Pulmonary artery endothelial cell (primary cell): ENCODE measurements around the gene AGR3. TPM values are rescaled to one million over a fixed set of nuclear protein-coding genes. Genes with fewer than 3 reads are reported as not detected.

Experiments
- DNase-seq: peaks from one replicate; pipeline ENCODE4 v3.0.0-alpha.2; 2011; ENCODE audit warnings: low read depth, low spot score
- total RNA-seq: library from RNA; depleted of rRNA; stranded (reverse); fragments of >200 nt; gene quantifications from 2 replicates; pipeline ENCODE4 v1.2.3, GENCODE V29; 2014

Gene AGR3
- total RNA-seq = not detected in 2 replicates

DNA sequence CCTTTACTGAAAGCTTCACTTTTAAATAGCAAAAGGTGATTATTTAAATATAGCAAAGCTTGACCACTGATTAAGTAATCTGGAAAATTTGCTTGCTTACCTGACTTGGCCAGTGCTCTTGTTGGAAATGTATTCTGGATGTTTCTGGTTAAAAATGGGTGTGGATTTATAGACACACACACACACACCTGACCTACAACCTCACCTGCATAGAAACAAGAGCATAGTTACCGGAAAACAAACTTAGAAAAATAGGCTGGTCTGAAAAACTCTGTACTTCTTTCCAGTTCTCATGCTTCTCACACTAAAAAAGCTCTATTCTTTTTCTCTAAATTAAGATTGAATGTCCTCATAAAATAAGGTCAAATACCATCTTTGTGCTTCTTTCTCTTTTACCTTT is at the start of gene AGR3:
Gene AGR3, minus strand, starts transcription at position 140 of the 400 bp plus-strand sequence. CDS start 3,365 bp downstream, outside the sequence.
- DNase-seq = no peak

DNA sequence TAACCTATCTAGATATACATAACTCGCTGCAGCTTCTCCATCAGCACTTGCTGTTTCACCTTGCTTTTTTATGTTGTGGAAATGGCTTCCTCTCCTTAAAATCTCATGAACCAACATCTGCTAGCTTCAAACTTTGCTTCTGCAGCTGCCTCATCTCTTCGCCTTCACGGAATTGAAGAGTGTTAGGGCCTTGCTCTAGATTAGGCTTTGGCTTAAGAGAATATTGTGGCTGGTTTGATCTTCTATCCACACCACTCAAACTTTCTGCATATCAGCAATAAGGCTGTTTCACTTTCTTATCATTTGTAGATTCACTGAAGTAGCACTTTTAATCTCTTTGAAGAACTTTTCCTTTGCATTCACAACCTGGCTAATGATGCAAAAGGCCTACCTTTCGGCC is 49.2 kb upstream of the AGR3 start:
- no peak for DNase-seq

DNA sequence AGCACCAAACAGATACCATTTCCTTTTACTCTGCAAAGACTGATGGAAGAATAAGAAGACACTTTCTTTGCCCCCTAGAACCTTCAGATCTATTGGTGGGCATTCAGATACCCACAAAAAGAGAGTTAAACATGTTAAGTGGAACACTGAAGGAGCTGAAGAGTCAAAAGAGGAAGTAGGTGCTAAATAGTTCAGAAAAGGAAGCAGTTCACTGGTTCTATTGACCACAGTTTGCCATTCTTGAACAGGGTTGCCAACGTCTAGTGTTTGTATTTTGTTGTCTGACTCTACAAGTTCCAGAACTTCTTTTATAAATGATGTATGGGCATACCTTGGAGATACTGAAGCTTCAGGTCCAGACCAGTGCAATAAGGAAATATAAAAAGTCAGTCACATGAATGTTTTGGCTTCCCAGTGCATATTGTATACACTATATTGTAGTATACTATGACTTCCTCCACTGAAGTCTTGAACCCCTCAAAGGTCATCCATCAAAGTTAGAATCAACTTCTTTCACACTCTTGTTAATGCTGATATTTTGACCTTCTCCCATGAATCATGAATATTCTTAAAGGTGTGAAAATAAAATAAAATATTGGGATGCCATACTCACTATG is 47.5 kb upstream of the AGR3 start:
- DNase-seq = no peak

DNA sequence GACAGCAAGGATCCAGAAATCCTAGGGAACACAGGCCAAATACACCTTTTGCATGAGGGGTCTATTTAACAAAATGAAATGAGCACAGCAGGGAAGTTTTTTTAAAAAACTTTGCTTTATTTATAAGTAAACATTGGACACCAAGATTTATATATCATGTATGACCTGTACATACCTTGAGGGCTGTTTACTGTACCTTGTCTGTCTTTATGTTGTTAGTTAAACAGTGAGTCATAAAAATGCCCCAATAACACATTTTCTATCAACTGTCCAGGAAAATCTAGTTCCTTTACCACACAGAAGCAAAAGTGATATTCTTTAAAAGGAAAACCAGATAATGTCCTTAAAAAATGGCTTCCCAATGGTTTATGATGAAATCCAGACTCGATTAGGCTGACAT is 45.1 kb upstream of the AGR3 start:
- no peak for DNase-seq

DNA sequence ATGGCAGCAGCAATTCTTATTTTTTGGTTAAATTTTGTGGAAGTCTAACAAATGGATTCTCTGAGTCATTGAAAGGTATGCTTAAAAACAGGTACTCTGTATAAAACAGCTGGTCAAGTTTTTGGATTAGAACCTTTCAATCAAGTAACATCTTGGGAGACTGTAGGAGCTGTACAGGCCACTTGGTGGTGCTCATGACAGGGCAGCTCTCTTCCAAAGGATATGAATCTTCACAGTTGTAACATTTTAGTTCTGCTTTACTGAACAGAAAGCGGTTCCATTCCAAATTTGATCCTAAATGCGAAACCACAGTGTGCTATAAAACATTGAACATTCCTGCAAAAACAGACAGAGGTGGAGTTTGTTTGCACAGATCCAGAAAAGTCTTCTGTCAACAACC is 44.5 kb upstream of the AGR3 start:
- peak; percentile 7 for DNase-seq

DNA sequence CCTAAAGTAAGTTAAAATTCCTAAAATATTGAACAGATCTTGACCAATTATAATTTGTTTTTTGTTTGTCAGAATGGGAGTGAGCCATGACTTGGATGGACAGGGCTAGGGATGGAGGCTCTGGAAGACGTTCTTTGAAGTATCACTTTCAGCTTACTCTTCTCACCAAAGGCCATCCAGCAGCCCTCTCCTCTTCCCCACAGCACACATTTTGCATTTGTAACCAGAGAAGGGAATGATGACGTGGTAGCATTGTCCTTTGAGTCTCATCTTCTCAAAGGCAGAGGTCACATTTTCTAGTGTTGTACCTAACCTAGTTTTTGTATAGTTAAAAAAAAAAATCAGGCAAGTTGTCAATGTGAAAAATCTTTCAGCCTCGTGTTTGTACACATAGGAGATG is 43.8 kb upstream of the AGR3 start:
- no peak for DNase-seq

DNA sequence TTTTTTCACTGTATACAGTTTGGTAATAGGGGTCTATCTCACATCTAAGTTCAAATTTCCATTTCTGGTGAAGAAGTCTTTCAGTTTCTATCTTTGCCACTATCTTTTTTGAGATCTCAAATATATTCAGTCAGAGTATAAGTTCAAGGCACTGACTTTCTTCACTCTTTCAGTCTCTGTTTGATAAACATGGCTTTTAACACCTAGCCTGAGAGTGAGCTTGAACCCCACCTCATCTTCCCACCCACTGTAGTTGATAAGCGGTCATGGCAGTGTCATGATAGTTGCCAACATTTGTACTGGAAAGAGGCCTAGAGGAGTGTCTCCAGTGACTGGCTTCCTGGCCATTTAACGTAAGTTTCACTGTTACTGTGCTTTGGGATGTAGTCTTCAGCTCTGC is 41.2 kb upstream of the AGR3 start:
- no peak for DNase-seq

DNA sequence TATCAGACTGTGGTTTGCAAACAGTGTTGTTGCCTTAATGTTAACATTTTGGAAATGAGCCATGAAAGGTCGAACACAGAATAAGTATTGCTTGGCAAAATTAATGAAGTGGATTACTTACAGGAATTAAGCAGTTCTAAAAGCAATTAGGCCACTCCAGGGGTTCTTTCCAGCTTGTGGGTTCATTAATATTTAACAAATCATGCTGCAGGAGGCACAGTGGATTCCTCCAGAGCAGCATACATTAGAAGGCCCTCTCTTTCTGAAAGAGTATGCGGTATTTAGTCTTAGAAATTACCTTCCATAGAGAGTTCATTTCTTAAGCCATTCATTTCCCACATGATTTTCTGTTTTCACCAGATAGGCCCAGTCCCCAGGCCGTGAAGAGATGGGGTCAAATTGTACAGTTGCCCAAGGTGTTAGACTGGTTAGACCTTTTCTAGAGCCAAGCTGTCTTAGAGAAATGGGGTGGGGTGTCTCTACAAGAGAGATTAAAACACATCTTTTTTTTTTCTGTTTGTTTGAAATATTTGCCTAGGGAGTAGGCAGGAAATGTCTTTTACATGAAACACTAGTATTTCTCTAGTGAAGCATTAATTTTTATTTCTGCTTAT is 40.0 kb upstream of the AGR3 start:
- no peak for DNase-seq

DNA sequence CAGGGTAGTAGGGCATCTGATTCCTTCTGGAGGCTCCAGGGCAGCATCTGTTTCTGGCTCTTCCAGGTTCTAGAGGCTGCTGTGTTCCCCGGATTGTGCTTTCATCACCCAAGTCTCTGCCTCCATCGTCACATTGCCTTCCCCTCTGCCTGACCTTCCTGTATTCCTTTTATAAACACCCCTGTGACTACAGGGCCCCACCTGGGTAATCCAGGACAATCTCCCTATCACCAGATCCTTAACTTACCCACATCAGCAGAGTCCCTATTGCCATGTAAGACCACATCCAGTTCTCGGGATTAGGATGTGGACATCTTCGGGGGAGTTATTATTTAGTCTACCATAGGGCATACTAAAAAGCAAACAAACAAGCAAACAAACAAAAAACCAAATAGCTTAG is 39.4 kb upstream of the AGR3 start:
- no peak for DNase-seq

DNA sequence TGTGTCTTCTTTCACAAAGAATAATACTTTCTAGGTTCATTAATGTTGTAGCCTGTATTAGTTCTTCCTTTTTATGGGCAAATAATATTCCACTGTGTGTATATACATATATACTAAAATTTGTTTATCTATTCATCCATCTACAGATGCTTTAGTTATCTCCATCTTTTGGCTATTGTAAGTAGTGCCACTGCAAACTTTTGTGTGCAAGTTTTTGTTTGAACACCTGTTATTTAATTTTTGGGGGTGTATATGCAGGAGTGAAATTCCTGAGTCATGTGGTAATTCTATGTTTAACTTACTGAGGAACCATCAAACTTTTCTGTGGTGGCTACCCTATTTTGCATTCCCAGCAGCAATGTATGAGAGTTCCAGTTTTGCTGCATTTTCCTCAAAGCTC is 37.7 kb upstream of the AGR3 start:
- no peak for DNase-seq

DNA sequence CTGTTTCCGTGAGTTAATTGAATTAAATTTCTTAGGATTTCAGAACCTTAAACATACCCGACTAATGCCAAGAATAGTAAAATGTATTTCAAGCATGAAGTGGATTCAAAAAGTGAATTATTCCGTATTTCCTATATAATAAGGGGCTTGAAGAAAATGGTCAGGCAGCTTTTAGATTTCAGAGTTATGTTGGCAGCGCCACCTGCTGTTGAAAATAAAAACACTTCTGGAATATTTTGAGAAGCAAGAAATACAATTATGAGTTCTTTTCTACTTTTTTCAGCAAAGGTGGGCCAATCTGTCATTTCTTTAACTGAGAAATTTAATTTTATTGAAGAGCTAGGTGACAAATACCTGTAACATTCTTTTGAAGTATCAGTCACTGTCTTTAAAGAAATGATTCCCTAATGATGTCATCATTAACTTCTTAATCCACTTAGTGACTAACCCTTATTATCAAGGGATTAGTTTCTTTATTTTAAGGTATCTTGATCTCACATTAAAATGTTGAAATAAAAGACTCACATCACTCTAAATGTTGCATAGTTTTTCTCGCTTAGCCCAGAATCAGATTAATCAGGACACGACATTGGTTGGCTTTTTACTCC is 36.6 kb upstream of the AGR3 start:
- no peak for DNase-seq

DNA sequence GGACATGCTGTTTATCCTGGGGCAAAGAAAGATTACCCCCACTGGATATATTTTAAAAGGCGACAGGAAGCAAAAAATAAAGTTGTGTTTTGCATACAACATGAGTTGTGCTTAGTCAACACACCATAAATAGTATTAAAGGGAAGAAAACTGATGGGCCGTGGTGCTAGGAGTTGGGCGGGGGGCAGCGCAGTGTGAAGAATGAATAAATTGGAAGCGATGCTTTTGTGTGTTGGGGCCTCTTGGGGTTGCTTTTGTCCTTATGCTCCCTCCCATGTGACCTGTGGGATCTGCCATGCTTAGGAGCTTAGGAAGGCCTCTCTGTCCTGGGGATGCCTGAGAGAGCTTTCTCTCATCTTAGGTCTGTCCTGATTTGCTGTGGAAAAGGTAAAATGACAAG is 35.0 kb upstream of the AGR3 start:
- DNase-seq = no peak

DNA sequence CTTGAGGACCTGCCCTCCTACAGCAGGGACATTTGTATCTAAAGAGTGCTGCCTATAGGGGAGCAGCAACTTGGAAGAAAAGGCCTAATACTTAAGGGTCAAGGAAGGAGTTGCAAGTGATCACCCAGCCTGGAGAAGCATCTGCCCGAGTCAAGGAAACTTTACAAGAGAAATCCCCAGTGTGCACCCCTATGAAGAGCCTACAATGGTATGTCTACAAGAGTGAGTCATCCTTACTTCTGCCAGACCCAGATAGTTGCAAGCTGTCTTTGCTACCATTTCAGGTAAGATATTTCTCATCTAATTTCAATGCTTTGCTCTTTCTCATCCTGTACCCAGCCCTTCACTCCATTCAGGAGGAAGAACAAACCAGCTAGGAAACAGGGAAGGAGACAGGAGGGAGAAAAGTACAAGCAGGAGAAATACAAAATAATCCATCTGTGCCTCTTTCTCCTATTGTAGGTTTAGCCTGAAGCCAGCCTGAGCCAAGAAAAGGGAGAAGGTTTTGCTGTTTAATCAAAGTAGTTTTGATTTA is 34.4 kb upstream of the AGR3 start:
- no peak for DNase-seq

DNA sequence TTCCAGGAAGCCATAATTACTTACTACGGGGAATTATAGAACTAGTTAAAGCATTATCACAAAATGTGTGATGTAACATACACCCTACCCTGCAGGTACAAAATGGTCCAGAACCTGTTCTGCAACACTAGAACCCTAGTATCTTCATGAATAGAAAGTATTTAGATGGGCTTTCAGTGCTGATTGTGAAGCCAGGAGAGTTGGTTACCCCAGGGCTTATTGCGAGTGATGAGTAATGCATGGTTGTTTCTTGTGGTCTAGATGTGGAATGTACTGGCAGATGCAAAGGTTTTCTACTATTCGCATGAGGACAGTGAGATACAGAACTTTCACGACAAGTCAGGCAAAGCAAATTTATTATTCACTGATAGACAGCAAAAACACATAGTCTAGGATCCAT is 33.6 kb upstream of the AGR3 start:
- no peak for DNase-seq

DNA sequence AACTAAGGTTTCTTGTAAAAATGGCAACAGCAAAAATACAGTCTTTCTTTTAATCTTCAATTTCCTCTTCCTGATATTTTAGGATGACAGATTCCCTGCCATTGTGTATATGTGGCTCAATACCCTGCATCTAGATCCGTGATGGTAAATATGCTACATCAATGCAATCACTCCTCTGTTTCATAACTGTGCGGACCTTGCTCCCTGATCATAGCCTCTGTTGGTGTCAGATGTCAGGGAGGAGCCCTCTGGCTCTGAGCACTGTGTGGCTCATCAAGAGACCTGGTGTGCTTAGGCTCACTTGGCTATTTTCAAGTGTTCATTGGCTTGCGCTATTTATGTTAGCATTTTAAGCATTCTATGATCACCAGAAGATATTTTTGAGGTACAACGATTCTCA is 33.0 kb upstream of the AGR3 start:
- DNase-seq = no peak

DNA sequence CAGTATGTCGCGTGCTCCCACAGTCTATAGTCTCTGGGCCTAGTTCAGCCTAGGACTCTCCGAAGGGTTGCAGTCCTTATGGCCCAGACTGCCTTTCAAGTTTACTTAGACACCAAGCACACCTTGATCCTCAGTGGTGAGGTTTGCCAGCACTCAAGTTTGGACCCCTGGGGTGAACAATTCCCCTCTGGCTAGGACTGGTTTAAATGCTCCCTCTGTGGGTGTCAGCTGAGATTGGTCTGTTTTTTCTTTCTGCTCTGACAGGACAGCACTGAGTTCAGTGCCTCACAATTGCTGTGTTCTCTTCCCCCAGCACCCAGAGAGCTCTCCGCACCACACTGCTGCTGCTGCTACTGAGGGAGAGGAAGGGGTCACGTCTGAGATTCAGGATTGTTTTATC is 31.9 kb upstream of the AGR3 start:
- no peak for DNase-seq

DNA sequence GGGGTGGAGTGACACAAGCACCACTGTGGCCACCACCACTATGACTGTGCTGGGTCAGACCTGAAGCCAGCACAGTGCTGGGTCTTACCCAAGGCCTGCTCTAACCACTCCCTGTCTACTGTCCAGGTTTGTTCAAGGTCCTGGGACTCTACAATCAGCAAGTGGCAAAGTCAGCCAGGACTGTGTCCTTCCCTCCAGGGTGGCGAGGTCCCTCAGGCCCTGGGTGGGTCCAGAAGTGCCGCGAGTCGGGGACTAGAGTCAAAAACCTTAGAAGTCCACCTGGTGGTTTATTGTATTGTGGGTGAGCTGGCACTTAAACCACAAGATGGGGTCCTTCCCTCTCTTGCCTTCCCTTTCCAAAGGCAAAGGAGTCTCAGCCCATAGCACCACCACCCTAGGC is 30.8 kb upstream of the AGR3 start:
- no peak for DNase-seq

DNA sequence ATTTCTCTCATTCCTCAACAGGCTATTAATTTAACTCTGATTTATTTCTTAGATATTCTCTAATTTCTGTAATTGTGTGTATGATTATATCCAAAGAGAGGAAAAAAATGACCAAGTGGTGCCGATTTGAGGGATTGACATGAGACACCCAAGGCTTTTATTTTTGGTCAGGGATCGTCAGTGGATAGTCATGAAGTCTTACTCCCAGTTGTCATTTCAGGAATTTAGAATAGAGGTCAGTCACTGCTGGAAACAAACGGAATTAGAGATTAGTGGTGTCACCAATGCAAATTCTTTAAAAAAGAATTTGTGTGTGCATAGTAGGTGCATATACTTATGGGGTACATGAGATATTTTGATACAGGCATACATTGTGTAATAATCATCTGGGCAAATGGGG is 26.8 kb upstream of the AGR3 start:
- no peak for DNase-seq

DNA sequence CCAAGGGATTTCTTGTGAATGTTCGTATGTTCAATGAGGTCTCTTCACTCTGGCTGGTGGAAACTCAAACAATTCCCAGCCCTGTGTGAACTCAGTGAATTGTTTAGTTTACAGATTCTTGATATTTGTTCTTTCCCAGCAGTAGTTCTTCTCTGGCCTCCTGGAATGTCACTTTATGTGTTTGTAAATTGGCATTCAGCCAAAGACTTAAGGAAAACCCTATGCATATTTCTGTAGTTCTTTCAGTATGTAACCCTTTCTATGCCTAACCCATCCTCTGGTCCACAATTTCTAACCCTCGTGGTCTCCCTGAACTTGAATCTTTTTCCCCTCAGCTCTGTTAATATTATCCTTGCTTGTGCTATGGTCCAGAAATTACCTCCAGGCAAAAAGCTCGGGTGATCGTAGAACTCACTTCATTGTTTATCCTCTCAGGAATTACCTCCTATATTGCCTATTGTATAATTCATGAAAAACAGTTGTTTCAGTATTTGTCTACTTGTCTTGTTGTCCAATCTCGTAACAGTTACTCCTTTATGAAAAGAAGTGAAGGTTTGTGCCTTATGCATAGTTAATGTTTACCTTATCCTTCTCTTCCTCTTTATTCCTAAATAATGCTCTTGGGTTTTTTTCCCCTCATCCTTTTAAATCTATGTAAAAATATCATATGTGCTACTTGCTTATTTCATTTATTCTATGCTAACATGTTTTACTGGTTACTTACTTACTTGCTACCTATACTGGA is 23.7 kb upstream of the AGR3 start:
- DNase-seq = no peak

DNA sequence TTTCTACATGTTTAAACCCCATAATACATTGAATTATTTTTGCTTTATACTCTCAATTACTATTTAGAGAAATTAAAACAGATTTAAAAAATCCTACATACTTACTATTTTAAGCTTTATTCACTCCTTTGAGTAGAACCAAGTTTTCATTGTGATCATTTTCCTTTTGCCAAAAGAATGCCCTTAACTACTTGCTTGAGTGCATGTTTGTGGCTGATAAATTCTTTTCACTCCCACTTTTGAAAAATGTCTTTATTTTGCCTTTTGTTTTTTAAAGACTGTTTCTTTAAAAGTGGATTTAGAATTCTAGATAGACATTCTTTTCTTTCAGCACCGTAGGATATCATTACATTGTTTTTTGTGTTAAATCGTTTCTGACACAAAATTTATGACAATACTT is 22.3 kb upstream of the AGR3 start:
- DNase-seq = no peak

DNA sequence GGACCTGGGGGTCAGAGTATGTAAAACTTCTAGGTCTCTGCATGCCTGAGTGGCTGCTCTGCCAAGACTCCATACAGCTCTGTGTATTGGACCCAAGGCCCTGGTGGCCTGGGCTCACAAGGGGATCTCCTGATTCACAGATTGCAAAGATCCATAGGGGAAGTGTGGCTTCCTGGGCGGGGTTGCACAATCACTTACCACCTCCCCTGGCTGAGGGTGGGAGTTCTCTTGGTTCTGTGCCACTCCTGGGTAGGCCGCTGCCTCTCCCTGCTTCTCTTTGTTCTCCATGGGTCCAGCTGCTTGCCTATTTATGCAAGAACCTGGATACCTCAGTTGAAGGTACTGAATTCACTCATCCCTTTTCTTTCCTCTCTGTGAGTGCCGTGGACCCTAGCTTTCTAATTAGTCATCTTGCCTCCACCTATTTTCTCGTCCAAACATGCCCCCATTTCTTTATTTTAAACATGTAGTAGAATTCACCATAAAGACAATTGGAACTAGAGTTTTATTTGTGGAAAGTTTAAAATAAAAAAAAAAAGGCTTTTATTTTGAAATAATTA is 18.5 kb upstream of the AGR3 start:
- no peak for DNase-seq
